NCI-H524 (cell line): ENCODE data around the gene BEND7.
"Not testable (repeated sequence)": the region's sequence is repeated elsewhere in the genome, so short reads cannot be mapped to it uniquely, and the experiment has no call there.

Experiments
- DNase-seq, 2 experiments: peaks; one replicate each; lab custom pipeline; 2025; lab: John Stamatoyannopoulos, UW

Gene BEND7

DNA sequence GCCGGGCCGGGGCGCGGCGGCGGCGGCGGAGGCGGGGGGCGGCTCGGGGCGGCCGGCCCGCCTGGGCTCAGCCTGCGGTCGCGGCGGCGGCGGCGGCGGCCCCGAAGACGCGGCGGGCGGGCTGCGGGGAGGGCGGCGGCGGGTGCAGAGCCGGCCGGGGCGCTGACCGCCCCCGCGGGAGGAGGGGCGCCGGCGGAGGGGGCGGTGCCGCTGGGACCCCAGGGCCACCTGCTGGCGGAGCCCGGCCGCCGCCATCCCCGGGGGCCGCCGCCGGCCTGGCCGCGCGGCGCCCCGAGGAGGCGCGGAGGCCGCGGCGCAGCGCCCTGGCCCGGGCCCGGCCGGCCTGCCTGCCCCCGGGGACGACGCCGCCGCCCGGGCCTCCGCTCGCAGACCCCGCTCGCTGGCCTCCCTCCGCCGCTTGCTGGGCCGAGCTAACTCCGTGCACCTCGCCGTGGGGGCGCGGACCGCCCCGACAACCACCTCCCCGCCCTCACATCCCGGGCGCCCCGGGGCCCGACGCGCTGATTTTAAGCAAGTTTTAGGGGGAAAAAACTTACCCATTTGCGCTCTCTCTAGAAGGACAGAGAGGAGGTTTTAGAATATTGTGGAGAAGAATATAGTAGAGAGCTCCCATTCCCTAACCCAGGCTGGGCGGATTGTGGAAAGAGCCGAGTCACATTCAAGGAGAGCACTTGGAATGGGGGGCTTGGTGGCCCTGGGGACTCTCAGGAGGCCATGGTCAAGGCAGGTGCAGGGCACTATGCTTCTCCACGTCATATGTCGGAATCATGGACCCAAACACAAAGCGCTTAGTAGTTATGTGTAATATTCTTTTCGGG lies at the start of gene BEND7:
TSS of gene BEND7 (minus strand) at position 140 of the 839 bp plus-strand sequence. CDS start 481 bp downstream, outside the sequence.
- DNase-seq = peak; percentile 3 to 15

DNA sequence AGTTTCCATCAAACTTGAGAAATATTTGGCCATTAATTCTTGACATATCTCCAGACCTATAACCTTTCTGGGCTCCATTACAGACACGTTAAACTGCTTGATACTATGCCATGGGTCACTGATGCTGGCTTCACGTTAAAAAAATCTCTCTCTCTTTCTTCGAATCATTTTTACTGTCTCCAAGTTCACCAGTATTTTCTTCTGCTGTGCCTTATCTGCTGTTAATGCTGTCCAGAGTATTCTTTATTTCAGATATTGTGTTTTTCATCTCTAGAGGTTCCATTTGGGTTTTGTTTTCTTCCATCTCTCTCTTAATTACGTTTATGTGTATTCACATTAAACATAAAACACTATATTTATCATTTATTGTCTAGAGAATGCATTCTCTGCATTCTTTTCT lies 45.1 kb upstream of the BEND7 start:
- no peak for DNase-seq

- DNase-seq = no peak
These were observed 42.7 kb upstream of the BEND7 start for GRCh38 chr10:13571541-13571940.

GRCh38 chr10:13567030-13567429 lies 38.2 kb upstream of the BEND7 start:
- no peak for DNase-seq

GRCh38 chr10:13564576-13564975 lies 35.8 kb upstream of the BEND7 start:
- DNase-seq = no peak

DNA sequence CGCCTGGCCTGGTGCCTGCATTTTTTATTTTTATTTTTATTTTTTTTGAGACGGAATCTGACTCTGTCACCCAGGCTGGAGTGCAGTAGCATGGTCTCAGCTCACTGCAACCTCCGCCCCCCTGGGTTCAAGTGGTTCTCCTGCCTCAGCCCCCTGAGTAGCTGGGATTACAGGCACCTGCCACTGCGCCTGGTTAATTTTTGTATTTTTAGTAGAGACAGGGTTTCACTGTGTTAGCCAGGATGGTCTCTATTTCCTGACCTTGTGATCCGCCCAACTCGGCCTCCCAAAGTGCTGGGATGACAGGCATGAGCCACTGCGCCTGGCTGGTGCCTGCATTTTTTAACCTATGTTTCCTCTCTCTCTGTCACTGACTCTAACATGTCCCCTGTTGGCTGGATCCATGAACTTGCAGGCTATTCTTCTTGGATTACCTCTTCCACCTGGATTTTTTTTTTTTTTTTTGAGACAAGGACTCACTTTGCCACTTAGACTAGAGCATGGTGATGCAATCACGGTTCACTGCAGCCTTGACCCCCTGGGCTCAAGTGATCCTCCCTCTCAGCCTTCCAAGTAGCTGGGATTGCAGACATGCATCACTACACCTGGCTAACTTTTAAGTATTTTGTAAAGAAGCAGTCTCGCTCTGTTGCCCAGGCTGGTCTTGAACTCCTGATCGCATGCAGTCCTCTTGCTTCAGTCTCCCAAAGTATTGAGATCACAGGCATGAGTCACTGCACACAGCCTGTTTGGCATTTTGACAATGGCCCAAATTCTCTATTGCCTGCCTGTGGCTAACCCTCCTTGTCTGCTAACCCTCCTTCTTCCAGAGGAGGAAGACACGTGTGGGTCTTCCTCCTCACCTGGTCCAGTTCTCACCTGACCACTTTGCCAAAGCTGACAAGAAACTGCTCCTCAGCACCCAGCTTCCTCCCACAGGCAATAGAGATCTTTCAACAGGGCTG lies 34.9 kb upstream of the BEND7 start:
- DNase-seq = no peak

DNA sequence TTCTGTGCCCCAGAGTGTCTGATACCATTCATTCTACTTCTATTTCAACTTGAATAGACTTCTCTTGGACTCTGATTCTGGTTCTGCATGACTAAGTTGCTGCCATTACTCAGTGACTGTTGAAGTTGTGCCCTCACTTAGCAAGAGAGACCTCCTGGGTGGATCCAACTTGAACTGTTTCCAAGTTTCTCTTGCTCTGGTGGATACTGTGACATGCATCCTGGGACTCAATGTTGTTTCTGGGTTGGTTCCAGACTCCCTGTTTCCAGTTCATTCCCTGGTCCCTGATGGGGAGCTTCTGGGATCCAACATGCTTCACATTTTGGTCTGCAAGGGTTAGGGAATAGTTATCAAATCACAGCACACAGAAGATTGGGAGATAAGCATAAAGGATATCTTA lies 31.8 kb upstream of the BEND7 start:
- DNase-seq = no peak

DNA sequence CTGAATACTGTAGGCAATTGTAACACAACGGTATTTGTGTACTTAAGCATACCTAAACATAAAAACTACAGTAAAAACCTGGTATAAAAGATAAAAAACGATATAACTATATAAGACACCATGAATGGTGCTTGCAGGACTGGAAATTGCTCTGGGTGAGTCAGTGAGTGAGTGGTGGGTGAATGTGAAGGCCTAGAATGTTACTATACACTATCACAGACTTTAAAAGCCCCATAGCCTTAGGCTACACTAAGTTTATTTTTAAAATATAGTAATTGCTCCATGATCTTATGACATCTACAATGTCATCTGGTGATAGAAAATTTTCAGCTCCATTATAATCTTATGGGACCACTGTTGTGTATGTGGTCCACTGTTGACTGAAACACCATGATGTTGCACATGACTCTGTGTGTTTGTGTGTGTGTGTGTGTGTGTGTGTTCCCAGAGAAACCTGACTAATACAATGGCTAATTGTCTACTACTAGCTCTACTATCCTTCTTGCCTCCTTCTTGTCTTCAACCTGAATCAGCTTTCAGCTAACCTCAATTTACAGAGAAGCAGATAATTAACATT lies 30.4 kb upstream of the BEND7 start:
- DNase-seq = no peak

GRCh38 chr10:13555884-13556510 lies 27.2 kb upstream of the BEND7 start:
- peak; percentile 3 to 58 for DNase-seq

DNA sequence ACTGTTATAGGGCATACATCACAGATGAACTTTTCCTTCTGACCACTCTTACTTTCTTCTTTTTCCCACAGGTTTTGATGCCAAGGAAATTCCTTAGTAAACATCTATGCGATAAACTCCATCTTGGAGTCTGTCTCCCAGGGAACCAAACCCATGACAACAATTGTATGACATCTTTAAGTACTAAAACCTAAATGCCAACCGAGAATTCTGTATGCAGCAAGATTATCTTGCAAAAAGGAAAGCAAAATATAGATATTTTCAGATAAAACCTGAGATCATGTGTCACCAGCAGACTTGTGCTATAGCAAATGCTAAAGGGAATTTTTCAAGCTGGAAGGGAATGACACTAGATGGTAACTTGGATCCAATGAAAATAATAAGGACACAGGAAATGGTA lies 22.0 kb upstream of the BEND7 start:
- no peak for DNase-seq

DNA sequence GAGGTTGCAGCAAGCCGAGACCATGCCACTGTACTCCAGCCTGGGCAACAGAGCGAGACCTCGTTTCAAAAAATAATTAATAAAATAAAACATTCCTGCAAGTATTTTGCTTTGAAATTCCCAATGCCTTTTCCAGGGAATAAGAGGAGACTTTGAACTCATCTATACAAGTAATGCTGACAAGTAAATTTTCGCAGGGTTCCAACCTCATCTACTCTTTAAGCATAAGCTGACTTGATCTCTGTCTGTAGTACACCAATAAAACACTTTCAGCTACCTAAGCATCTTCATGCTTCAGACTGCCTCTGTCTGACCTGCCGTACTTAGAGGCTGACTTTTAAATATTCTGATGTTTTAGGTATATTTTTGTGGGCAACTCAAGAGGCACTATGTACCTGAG lies 13.7 kb upstream of the BEND7 start:
- no peak for DNase-seq

DNA sequence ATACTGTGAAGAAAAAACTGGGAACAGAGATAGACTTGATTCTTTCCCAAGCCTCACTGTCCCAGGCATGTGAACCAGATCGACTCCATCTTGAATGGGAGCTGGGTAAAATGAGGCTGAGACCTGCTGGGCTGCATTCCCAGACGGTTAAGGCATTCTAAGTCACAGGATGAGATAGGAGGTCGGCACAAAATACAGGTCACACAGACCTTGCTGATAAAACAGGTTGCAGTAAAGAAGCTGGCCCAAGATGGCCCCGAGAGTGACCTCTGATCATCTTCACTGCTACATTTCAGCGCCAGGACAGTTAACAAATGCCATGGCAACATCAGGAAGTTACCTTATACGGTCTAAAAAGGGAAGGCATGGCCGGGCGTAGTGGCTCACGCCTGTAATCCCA lies 9.2 kb upstream of the BEND7 start:
- DNase-seq = not testable (repeated sequence)

GRCh38 chr10:13536674-13537366 lies 8.0 kb upstream of the BEND7 start:
- peak; percentile 47 to 58 for DNase-seq

DNA sequence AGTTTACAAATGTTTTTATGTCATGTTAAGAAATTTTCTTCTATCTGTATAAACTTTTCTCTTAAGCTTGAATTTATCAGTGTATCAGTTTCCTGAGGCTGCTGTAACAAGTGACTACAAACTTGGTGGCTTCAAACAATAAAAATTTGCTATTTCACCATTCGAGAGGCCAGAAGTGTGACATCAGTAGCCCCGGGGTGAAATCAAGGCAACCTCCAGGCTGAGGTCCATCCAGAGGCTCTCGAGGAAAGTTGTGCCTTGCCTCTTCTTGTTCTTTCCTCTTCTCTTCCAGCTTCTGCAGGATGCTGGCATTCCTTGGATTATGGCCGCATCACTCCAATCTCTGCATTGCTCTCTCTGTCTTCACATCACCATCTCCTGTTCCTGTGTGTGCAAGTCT lies 6.5 kb upstream of the BEND7 start:
- no peak for DNase-seq

DNA sequence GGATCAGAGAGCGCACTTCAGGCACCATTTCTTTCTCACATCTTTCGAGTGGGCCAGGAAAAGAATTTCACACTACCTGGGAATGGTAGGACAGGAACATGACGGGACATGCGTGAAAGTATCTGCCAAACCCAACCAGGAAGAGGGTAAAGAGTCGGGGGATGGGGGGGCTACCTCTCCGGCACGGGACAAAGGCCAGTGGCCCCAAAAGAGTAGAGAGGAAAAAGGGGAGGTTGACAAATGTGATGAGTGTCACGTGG lies 830 bp upstream of the BEND7 start:
- no peak for DNase-seq

DNA sequence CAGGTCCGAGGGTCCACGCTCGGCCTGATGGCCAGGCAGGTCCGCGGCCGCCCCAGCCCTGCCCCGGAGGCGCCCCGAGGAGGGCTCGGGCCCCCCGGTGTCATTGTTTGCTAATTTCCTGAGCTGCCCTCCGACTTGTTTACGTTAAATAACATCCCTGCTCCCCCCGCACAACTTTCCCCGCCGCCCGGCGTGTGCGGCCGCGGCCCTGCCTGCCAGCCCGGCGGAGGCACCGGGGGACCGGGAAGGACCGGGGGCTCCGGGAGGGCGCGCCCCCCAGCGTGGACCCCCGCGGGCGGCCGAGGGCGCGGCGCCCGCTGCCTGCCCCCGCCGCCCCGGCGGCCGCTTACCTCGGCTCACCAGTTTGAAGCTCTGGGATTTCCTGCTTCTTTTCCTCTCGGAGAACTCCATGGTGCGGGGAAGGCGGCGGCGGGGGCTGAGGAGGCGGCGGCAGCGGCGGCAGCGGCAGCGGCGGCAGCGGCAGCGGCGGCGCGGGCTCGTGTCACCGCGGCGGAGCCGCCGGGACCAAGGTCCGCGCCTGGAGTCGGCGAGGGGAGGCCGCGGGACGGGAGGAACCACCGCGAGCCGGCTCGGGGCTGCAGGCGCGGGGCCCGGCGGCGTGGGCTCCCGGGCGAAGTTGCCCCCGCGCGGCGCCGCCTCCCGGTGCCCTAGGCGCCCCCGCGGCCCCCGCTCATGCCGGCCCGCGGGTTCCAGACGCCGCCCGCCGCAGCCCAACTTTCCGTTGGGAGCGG lies 515 bp downstream of the BEND7 start:
- DNase-seq = no peak

DNA sequence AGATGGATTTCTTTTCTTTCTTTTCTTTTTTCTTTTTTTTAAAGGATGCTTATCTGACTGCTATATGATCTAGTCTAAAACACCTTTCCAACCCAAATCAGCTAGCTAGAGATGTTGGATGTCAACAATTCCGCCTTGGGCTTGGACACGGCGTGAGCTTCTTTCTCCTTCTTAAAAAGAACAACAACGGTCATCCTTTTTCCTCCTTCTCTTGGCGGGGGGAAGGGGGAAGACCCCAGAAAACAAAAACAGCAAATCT lies 1.0 kb downstream of the BEND7 start:
- no peak for DNase-seq

- no peak for DNase-seq
These were observed 1.6 kb downstream of the BEND7 start for GRCh38 chr10:13526948-13527863.

DNA sequence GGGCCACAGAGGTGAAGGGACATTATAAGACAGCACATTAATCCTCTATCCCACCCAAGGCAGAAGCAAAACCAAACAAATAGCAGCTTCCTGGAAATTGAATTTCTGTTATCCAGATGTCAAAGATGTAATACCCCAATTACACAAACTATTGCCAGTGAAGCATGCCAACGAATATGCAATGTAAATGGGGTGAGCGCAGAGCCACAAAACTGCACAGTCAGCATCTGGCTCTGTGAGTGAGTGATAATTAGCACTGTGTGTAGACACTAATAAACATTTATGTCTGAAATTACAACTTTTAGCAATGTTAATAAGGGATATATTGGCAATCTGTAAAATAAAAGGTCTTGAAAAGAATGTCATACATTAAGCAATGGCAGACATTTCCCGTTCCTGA lies 3.2 kb downstream of the BEND7 start:
- DNase-seq = no peak

DNA sequence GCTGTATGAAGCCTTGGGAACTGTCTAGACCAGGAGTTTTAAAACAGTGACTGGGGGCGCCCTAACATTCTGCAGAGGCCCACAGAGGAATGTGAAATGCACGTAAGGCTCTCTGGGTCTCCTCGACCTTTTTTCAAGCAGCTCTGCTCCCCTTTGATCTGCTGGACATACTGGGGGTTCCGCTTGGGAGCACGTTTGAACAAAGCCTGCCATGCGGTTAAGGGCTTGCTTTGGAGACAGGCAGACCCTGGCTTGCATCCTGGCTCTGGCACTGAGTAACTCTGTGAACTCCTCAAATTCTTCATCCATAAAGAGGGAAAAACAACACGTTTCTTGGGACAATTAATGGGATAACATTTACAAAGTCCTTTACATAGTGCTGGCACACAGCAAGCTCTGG lies 7.8 kb downstream of the BEND7 start:
- no peak for DNase-seq
